ENCODE measurements around the gene SSNA1. TPM values are rescaled to one million over a fixed set of nuclear protein-coding genes. Genes with fewer than 3 reads are reported as not detected.

SSNA1 gene
- total RNA-seq, 1 experiment from 2014 or later = 62.3 TPM

- peaks cover 8% of the 10 kb centered on the region for H3K27me3 Mint-ChIP-seq (ENCODE audit: insufficient read depth, unreplicated experiment)
- POLR2A ChIA-PET = no interaction called here
These were observed 23.9 kb upstream of the SSNA1 start for GRCh38 chr9:137164370-137165249.

GRCh38 chr9:137165250-137165836, 23.1 kb upstream of the SSNA1 start:
- Mint-ChIP-seq H3K36me3 (ENCODE audit: insufficient read depth, unreplicated experiment) (no peaks in the 10 kb centered on the region), H3K4me3 (ENCODE audit: unreplicated experiment) (no peak overlapping the region), H3K27me3 (ENCODE audit: insufficient read depth, unreplicated experiment) (peaks cover 8% of the 10 kb centered on the region), H3K4me1 (ENCODE audit: low read depth, unreplicated experiment) (peaks cover 6% of the 10 kb centered on the region), H3K27ac (ENCODE audit: unreplicated experiment) (no peak overlapping the region), H3K9me3 (ENCODE audit: unreplicated experiment) (no peaks in the 10 kb centered on the region)
- Histone ChIP-seq H3K36me3 (ENCODE audit: control insufficient read depth, insufficient read depth, low read length) (no peaks in the 10 kb centered on the region), H3K4me1 (peaks cover 13% of the 10 kb centered on the region), H3K4me3 (ENCODE audit: low read depth, low read length) (no peak overlapping the region), H3K9me3 (no peaks in the 10 kb centered on the region), H3K27me3 (replicated peaks; ENCODE audit: control insufficient read depth, insufficient read depth, low read length) (peaks cover 2% of the 10 kb centered on the region; the same call in 1 of the 2 replicates)
- POLR2A ChIA-PET = no interaction called here
- no TSS peak for BruUV-seq (replicated peaks)
- intact Hi-C loops (cut with micrococcal nuclease; ENCODE audit: unreplicated experiment) = loop anchor here (5.0 kb wide), 1 partner anchor 38 kb away; no protein-coding TSS in a partner anchor
- CTCF ChIA-PET = no interaction called here
- DNase-seq = no peak
- TF ChIP-seq, protein P1, sequence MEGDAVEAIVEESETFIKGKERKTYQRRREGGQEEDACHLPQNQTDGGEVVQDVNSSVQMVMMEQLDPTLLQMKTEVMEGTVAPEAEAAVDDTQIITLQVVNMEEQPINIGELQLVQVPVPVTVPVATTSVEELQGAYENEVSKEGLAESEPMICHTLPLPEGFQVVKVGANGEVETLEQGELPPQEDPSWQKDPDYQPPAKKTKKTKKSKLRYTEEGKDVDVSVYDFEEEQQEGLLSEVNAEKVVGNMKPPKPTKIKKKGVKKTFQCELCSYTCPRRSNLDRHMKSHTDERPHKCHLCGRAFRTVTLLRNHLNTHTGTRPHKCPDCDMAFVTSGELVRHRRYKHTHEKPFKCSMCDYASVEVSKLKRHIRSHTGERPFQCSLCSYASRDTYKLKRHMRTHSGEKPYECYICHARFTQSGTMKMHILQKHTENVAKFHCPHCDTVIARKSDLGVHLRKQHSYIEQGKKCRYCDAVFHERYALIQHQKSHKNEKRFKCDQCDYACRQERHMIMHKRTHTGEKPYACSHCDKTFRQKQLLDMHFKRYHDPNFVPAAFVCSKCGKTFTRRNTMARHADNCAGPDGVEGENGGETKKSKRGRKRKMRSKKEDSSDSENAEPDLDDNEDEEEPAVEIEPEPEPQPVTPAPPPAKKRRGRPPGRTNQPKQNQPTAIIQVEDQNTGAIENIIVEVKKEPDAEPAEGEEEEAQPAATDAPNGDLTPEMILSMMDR (IDR thresholded peaks at IDR 0.05; ENCODE audit: insufficient read depth in 1 of 2, low read depth in 1 of 2, low read length in 1 of 2, severe bottlenecking in 1 of 2, unreplicated experiment in 1 of 2) = no peak

More at GRCh38 chr9:137164370-137165249, 23.9 kb upstream of the SSNA1 start:
- no peaks in the 10 kb centered on the region for H3K9me3 Mint-ChIP-seq (ENCODE audit: unreplicated experiment)
- Histone ChIP-seq H3K27me3 (replicated peaks; ENCODE audit: control insufficient read depth, insufficient read depth, low read length) (peaks cover 2% of the 10 kb centered on the region; the same call in 1 of the 2 replicates), H3K4me1 (peaks cover 6% of the 10 kb centered on the region), H3K4me3 (ENCODE audit: low read depth, low read length) (no peak overlapping the region), H3K36me3 (ENCODE audit: control insufficient read depth, insufficient read depth, low read length) (no peaks in the 10 kb centered on the region), H3K9me3 (no peaks in the 10 kb centered on the region)
- no peak for DNase-seq
- TF ChIP-seq, protein P1 (IDR thresholded peaks at IDR 0.05; ENCODE audit: insufficient read depth in 1 of 2, low read depth in 1 of 2, low read length in 1 of 2, severe bottlenecking in 1 of 2, unreplicated experiment in 1 of 2) = no peak
- H3K4me3 Mint-ChIP-seq (ENCODE audit: unreplicated experiment) = no peak overlapping the region
- no TSS peak for BruUV-seq (replicated peaks)
- H3K27ac Mint-ChIP-seq (ENCODE audit: unreplicated experiment) = no peak overlapping the region
- no peaks in the 10 kb centered on the region for H3K36me3 Mint-ChIP-seq (ENCODE audit: insufficient read depth, unreplicated experiment)
- CTCF ChIA-PET = interaction anchor here (0.6 kb wide), 1 partner anchor 59 kb away, joined by 3 read pairs; no protein-coding TSS in a partner anchor
- peaks cover 6% of the 10 kb centered on the region for H3K4me1 Mint-ChIP-seq (ENCODE audit: low read depth, unreplicated experiment)
- intact Hi-C loops (cut with micrococcal nuclease; ENCODE audit: unreplicated experiment) = loop anchor here (5.0 kb wide), 1 partner anchor 37 kb away; no protein-coding TSS in a partner anchor

GRCh38 chr9:137166380-137167229, 21.9 kb upstream of the SSNA1 start:
- BruUV-seq (replicated peaks) = no TSS peak
- Histone ChIP-seq H3K9me3 (no peaks in the 10 kb centered on the region), H3K4me1 (peaks cover 13% of the 10 kb centered on the region), H3K4me3 (ENCODE audit: low read depth, low read length) (no peak overlapping the region), H3K27me3 (replicated peaks; ENCODE audit: control insufficient read depth, insufficient read depth, low read length) (peaks cover 2% of the 10 kb centered on the region; the same call in 1 of the 2 replicates), H3K36me3 (ENCODE audit: control insufficient read depth, insufficient read depth, low read length) (no peaks in the 10 kb centered on the region)
- Mint-ChIP-seq H3K4me1 (ENCODE audit: low read depth, unreplicated experiment) (peaks cover 6% of the 10 kb centered on the region), H3K27me3 (ENCODE audit: insufficient read depth, unreplicated experiment) (peaks cover 8% of the 10 kb centered on the region), H3K9me3 (ENCODE audit: unreplicated experiment) (no peaks in the 10 kb centered on the region), H3K36me3 (ENCODE audit: insufficient read depth, unreplicated experiment) (no peaks in the 10 kb centered on the region), H3K27ac (ENCODE audit: unreplicated experiment) (no peak overlapping the region), H3K4me3 (ENCODE audit: unreplicated experiment) (peak overlapping the region; percentile 79)
- ChIA-PET CTCF (interaction anchor here (0.6 kb wide), 1 partner anchor 111 kb away, joined by 4 read pairs; no protein-coding TSS in a partner anchor), POLR2A (no interaction called here)
- TF ChIP-seq, protein P1 (IDR thresholded peaks at IDR 0.05; ENCODE audit: insufficient read depth in 1 of 2, low read depth in 1 of 2, low read length in 1 of 2, severe bottlenecking in 1 of 2, unreplicated experiment in 1 of 2) = no peak
- intact Hi-C loops (cut with micrococcal nuclease; ENCODE audit: unreplicated experiment) = loop anchor here (5.0 kb wide), 1 partner anchor 39 kb away; no protein-coding TSS in a partner anchor
- no peak for DNase-seq

All from Caco-2 (cell line).